Measurements from ENCODE around the gene MYO18B. TPM values are rescaled to one million over a fixed set of nuclear protein-coding genes. Genes with fewer than 3 reads are reported as not detected.

MYO18B gene
- total RNA-seq, 1 donor from 2014 or later = 0.07 TPM

GRCh38 chr22:26035523-26035922 is 293.5 kb downstream of the MYO18B start:
- no peak overlapping the region for H3K4me3 Mint-ChIP-seq (ENCODE audit: unreplicated experiment)
- Histone ChIP-seq H3K4me2 (ENCODE audit: low read length) (no peak overlapping the region), H3K27ac (ENCODE audit: low read depth, low read length) (no peak overlapping the region), H2AFZ (ENCODE audit: low read depth, low read length) (no peak overlapping the region), H3K9ac (ENCODE audit: low read length) (no peak overlapping the region), H3K36me3 (ENCODE audit: insufficient read depth, low read length) (no peaks in the 10 kb centered on the region), H3K79me2 (ENCODE audit: insufficient read depth, low read length) (no peaks in the 10 kb centered on the region), H3K27me3 (ENCODE audit: insufficient read depth, low read length) (no peaks in the 10 kb centered on the region), H3K4me1 (ENCODE audit: insufficient read depth, low read length) (no peaks in the 10 kb centered on the region), H4K20me1 (ENCODE audit: insufficient read depth, low read length) (no peaks in the 10 kb centered on the region), H3K4me3 (ENCODE audit: insufficient read depth, low read depth, low read length) (no peak overlapping the region), H3K9me3 (ENCODE audit: insufficient read depth, low read depth, low read length) (peaks cover 3% of the 10 kb centered on the region)
- DNase-seq (ENCODE audit: low read depth) (no peak), FAIRE-seq (no peak)
- H3K9me3 Mint-ChIP-seq (ENCODE audit: unreplicated experiment) = no peaks in the 10 kb centered on the region
- no peaks in the 10 kb centered on the region for H3K4me1 Mint-ChIP-seq (ENCODE audit: low read depth, unreplicated experiment)
- H3K36me3 Mint-ChIP-seq (ENCODE audit: low read depth, unreplicated experiment) = no peaks in the 10 kb centered on the region
- H3K27me3 Mint-ChIP-seq (ENCODE audit: low read depth, unreplicated experiment) = peaks cover 13% of the 10 kb centered on the region
- TF ChIP-seq, protein P1, sequence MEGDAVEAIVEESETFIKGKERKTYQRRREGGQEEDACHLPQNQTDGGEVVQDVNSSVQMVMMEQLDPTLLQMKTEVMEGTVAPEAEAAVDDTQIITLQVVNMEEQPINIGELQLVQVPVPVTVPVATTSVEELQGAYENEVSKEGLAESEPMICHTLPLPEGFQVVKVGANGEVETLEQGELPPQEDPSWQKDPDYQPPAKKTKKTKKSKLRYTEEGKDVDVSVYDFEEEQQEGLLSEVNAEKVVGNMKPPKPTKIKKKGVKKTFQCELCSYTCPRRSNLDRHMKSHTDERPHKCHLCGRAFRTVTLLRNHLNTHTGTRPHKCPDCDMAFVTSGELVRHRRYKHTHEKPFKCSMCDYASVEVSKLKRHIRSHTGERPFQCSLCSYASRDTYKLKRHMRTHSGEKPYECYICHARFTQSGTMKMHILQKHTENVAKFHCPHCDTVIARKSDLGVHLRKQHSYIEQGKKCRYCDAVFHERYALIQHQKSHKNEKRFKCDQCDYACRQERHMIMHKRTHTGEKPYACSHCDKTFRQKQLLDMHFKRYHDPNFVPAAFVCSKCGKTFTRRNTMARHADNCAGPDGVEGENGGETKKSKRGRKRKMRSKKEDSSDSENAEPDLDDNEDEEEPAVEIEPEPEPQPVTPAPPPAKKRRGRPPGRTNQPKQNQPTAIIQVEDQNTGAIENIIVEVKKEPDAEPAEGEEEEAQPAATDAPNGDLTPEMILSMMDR (IDR thresholded peaks at IDR 0.05; ENCODE audit: insufficient read depth, low read depth, low read length) = no peak
- TF ChIP-seq EZH2 (IDR thresholded peaks at IDR 0.05; ENCODE audit: insufficient read depth, low read length) = no peak
- H3K27ac Mint-ChIP-seq (ENCODE audit: unreplicated experiment) = no peak overlapping the region

DNA sequence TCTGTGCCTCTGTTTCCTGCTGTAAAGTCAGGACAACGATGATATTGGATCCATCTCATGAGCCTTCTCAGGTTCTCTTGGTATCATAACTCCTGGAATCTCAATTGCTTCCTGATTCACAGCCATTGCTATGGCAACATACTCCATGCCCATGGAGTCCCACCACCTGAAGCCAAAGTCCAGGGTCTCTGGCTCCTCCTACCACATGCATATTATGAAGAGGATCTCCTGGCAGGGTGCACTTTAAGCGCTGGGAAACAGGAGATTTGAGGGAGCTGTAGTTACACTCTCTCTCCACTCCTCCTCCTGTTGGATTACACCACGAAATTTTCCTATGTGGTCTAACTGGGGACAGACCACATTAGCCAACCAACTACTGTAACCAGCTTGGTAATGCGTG is 296.4 kb downstream of the MYO18B start:
- DNase-seq (ENCODE audit: low read depth) (no peak), FAIRE-seq (no peak)
- Histone ChIP-seq H3K9me3 (ENCODE audit: insufficient read depth, low read depth, low read length) (peaks cover 2% of the 10 kb centered on the region), H3K27me3 (ENCODE audit: insufficient read depth, low read length) (no peaks in the 10 kb centered on the region), H3K27ac (ENCODE audit: low read depth, low read length) (no peak overlapping the region), H3K4me1 (ENCODE audit: insufficient read depth, low read length) (no peaks in the 10 kb centered on the region), H3K4me3 (ENCODE audit: insufficient read depth, low read depth, low read length) (no peak overlapping the region), H3K36me3 (ENCODE audit: insufficient read depth, low read length) (no peaks in the 10 kb centered on the region), H3K79me2 (ENCODE audit: insufficient read depth, low read length) (no peaks in the 10 kb centered on the region), H3K4me2 (ENCODE audit: low read length) (no peak overlapping the region), H3K9ac (ENCODE audit: low read length) (no peak overlapping the region), H4K20me1 (ENCODE audit: insufficient read depth, low read length) (no peaks in the 10 kb centered on the region), H2AFZ (ENCODE audit: low read depth, low read length) (no peak overlapping the region)
- Mint-ChIP-seq H3K9me3 (ENCODE audit: unreplicated experiment) (no peaks in the 10 kb centered on the region), H3K4me3 (ENCODE audit: unreplicated experiment) (no peak overlapping the region), H3K27me3 (ENCODE audit: low read depth, unreplicated experiment) (peaks cover 10% of the 10 kb centered on the region), H3K27ac (ENCODE audit: unreplicated experiment) (no peak overlapping the region), H3K36me3 (ENCODE audit: low read depth, unreplicated experiment) (no peaks in the 10 kb centered on the region), H3K4me1 (ENCODE audit: low read depth, unreplicated experiment) (no peaks in the 10 kb centered on the region)
- TF ChIP-seq, protein P1 (IDR thresholded peaks at IDR 0.05; ENCODE audit: insufficient read depth, low read depth, low read length) = no peak
- TF ChIP-seq EZH2 (IDR thresholded peaks at IDR 0.05; ENCODE audit: insufficient read depth, low read length) = no peak

DNA sequence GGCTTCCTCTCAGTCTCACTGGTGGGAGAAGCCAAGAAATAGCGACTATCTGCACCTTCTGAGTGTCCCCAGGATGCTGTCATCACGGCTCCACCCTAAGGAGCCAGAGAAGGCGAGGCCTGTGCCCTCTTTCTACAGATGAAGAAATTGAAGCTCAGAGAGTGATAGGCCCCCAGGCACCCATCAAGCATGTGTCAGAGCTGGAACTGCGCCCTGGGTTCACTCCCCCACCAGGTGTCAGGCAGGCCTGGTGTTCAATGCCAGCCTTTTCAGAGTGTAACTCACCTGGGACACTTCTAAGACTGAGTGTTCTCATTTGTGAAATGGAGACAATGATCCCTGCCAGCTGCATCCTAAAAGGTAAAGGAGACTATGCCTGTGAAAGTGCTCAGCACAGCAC is 299.9 kb downstream of the MYO18B start:
- peaks cover 12% of the 10 kb centered on the region for H3K27me3 Mint-ChIP-seq (ENCODE audit: low read depth, unreplicated experiment)
- Histone ChIP-seq H3K27me3 (ENCODE audit: insufficient read depth, low read length) (no peaks in the 10 kb centered on the region), H3K27ac (ENCODE audit: low read depth, low read length) (no peak overlapping the region), H3K9me3 (ENCODE audit: insufficient read depth, low read depth, low read length) (peaks cover 2% of the 10 kb centered on the region), H3K36me3 (ENCODE audit: insufficient read depth, low read length) (no peaks in the 10 kb centered on the region), H3K4me3 (ENCODE audit: insufficient read depth, low read depth, low read length) (no peak overlapping the region), H3K9ac (ENCODE audit: low read length) (no peak overlapping the region), H3K4me1 (ENCODE audit: insufficient read depth, low read length) (no peaks in the 10 kb centered on the region), H3K4me2 (ENCODE audit: low read length) (no peak overlapping the region), H4K20me1 (ENCODE audit: insufficient read depth, low read length) (no peaks in the 10 kb centered on the region), H2AFZ (ENCODE audit: low read depth, low read length) (no peak overlapping the region), H3K79me2 (ENCODE audit: insufficient read depth, low read length) (no peaks in the 10 kb centered on the region)
- H3K27ac Mint-ChIP-seq (ENCODE audit: unreplicated experiment) = no peak overlapping the region
- no peaks in the 10 kb centered on the region for H3K4me1 Mint-ChIP-seq (ENCODE audit: low read depth, unreplicated experiment)
- no peak overlapping the region for H3K4me3 Mint-ChIP-seq (ENCODE audit: unreplicated experiment)
- no peaks in the 10 kb centered on the region for H3K9me3 Mint-ChIP-seq (ENCODE audit: unreplicated experiment)
- DNase-seq (ENCODE audit: low read depth) = no peak
- TF ChIP-seq, protein P1 (IDR thresholded peaks at IDR 0.05; ENCODE audit: insufficient read depth, low read depth, low read length) = no peak
- FAIRE-seq = no peak
- no peaks in the 10 kb centered on the region for H3K36me3 Mint-ChIP-seq (ENCODE audit: low read depth, unreplicated experiment)

All from astrocyte (in vitro differentiated cells and primary cell).